Ovary (tissue), 9 donors: ENCODE data around the gene LRRC4C. TPM values are rescaled to one million over a fixed set of nuclear protein-coding genes. Genes with fewer than 3 reads are reported as not detected.

ENCODE experiments used
- DNase-seq, 5 donors: peaks; one replicate each; pipeline ENCODE4 v3.0.0-alpha.2; 2019 to 2020
- H3K27ac ChIP-seq, 2 donors: fragments of 200-600 bp; one replicate each; pipeline versions ENCODE4 v1.5.1 to v1.8.0; 2019 to 2022
- H3K27me3 ChIP-seq: fragments of 200-600 bp; one replicate; pipeline ENCODE4 v1.8.0; 2022
- H3K36me3 ChIP-seq: fragments of 200-600 bp; sonication (generic); one replicate; pipeline ENCODE4 v1.5.1; 2019
- H3K4me1 ChIP-seq: one replicate; pipeline ENCODE4 v1.8.1; 2013; ENCODE audit warnings: mild to moderate bottlenecking, moderate library complexity; ENCODE audit not compliant: insufficient read depth
- H3K4me3 ChIP-seq: fragments of 200-600 bp; sonication (generic); one replicate; pipeline ENCODE4 v1.5.1; 2017
- H3K9me3 ChIP-seq, 2 donors: fragments of 200-600 bp in 1 of 2; sonication (generic) in 1 of 2; one replicate each; pipeline versions ENCODE4 v1.5.1 to v1.8.1; 2013 to 2019; ENCODE audit warnings: mild to moderate bottlenecking in 1 of 2, moderate library complexity in 1 of 2
- CTCF ChIP-seq, 3 donors: fragments of 450-650 bp in 2 of 3; fragments of 200-600 bp in 1 of 3; IDR thresholded peaks; one replicate each; pipeline versions ENCODE4 v1.5.1 to v1.8.0; 2016 to 2022; ENCODE audit warnings: antibody characterized with exemption in 3 of 3, mild to moderate bottlenecking in 1 of 3
- EP300 ChIP-seq: sonication (generic); formaldehyde crosslinking; IDR thresholded peaks from one replicate; pipeline ENCODE4 v1.6.1; 2017; ENCODE audit warnings: antibody characterized with exemption
- POLR2A ChIP-seq: fragments of 450-650 bp; IDR thresholded peaks from one replicate; pipeline ENCODE4 v1.6.1; 2017; ENCODE audit warnings: antibody characterized with exemption, mild to moderate bottlenecking, moderate library complexity
- WGBS, 3 donors: extraction: QIAGEN DNeasy Blood & Tissue Kit in 1 of 3; methylation state at CpG; one replicate each; pipeline versions ENCODE4 v1.1.5 to v1.1.7; 2013 to 2017; 5-methylcytosine and 5-hydroxymethylcytosine counted together
- intact Hi-C, 4 donors: fragments of 100-400 bp; cut with DNase I; formaldehyde crosslinking; loops; one replicate each; pipeline versions ENCODE4 v1.11.0 to v1.15.1; 2022 to 2023
- polyA plus RNA-seq, 2 donors: library from polyadenylated mRNA; stranded (reverse); fragments of 200-250 nt in 1 of 2; fragments of 350-450 nt in 1 of 2; fragmentation: Illumina TruSeq in 1 of 2; extraction: RNeasy Lipid Tissue Mini Kit (QIAGEN cat#74804) in 1 of 2; gene quantifications; one replicate each; pipeline ENCODE4 v1.2.3, GENCODE V29; 2013 to 2014
- total RNA-seq, 7 donors: library from RNA; depleted of rRNA in 2 of 7; stranded (reverse); fragments of >200 nt in 2 of 7; fragmentation: NEBNext Ultra II Directional in 3 of 7; extraction: Animal tissue kit (Norgen Biotek cat#: 25700) in 3 of 7; gene quantifications; one replicate each; pipeline versions ENCODE4 v1.1.0 to v1.2.4, GENCODE V29; 2016 to 2023
- donor health status: DM: no; HTN: no; CAD: no; lungs with moderate emphysema.
- donor health status: DM: no; HTN: no; CAD: no.
- donor health status: Bipolar disorder and iron deficiency.
- donor health status: DM: yes; HTN: yes; CAD: no.
- donor health status: DM: no; HTN: no; CAD: no.
- donor health status: DM: yes; HTN: yes; CAD: no.

LRRC4C gene
- total and polyA plus RNA-seq, 9 donors = 0.15 to 12.5 (median 0.78) TPM

GRCh38 chr11:41235668-41236067 lies 223.8 kb downstream of the LRRC4C start:
- Histone ChIP-seq H3K4me3 (no peak overlapping the region), H3K27me3 (no peaks in the 10 kb centered on the region), H3K36me3 (no peaks in the 10 kb centered on the region), H3K27ac (no peak overlapping the region), H3K9me3 (no peaks in the 10 kb centered on the region), H3K4me1 (no peaks in the 10 kb centered on the region)
- TF ChIP-seq POLR2A (no peak), EP300 (no peak), CTCF (IDR thresholded peaks at IDR 0.05) (no peak)
- intact Hi-C loops = no loop called here
- 84 to 89% (median 87%) methylated on average over 1 of the region's 1 CpG for WGBS, 3 donors
- no peak for DNase-seq

GRCh38 chr11:41225856-41226633 lies 233.4 kb downstream of the LRRC4C start:
- no peaks in the 10 kb centered on the region for H3K27me3 ChIP-seq
- intact Hi-C loops = no loop called here
- H3K4me1 ChIP-seq = no peaks in the 10 kb centered on the region
- H3K4me3 ChIP-seq = no peak overlapping the region
- DNase-seq = no peak
- H3K27ac ChIP-seq = no peak overlapping the region
- TF ChIP-seq CTCF (IDR thresholded peaks at IDR 0.05) = no peak
- no peak for TF ChIP-seq POLR2A
- TF ChIP-seq EP300 = no peak
- 21 to 40% (median 23%) methylated on average over 3 of the region's 3 CpGs for WGBS, 3 donors
- no peaks in the 10 kb centered on the region for H3K9me3 ChIP-seq
- H3K36me3 ChIP-seq = no peaks in the 10 kb centered on the region

DNA sequence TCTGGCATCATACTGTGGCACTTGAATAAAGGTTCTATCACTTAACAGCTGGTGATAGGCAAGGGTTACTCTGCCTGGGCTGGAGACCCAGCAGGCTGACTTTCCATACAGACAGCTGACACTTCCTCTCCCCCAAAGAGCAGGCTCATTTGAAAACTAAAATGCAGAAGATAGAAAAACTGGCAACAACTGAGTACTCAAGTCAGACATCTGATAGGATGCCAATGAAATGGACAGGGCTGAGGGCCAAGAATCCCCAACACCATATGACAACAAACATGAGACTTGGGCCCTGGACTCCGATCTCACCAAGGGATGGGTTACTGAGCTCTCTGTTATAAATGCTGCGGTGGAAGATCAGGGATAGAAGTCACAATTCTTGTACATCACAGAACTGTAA lies 237.2 kb downstream of the LRRC4C start:
- no peak overlapping the region for H3K27ac ChIP-seq
- H3K36me3 ChIP-seq = no peaks in the 10 kb centered on the region
- DNase-seq = no peak
- intact Hi-C loops = no loop called here
- no peak overlapping the region for H3K4me3 ChIP-seq
- H3K27me3 ChIP-seq = no peaks in the 10 kb centered on the region
- H3K9me3 ChIP-seq = no peaks in the 10 kb centered on the region
- no peak for TF ChIP-seq EP300
- no peak for TF ChIP-seq POLR2A
- TF ChIP-seq CTCF (IDR thresholded peaks at IDR 0.05) = no peak
- WGBS, 3 donors = 66 to 75% (median 67%) methylated on average over 2 of the region's 2 CpGs
- no peaks in the 10 kb centered on the region for H3K4me1 ChIP-seq

DNA sequence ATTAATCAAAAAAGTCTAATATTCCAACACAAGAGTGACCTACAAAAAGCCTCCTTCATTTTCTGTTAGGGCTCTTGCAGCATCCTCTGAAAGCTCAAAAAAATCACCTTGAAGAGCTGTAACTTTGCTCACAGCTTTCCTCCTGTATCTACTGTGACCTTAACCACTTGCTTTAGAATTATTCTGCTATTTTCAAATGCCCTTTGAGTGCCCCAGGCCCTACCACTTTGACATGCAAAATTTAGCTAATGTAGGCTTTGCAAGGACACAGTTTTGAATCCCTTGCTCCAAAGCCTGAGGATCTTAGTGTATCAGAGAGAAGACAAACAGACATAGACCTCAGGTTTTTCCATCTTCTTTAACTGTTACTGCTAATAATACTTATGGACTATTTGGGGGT lies 253.1 kb downstream of the LRRC4C start:
- intact Hi-C loops = no loop called here
- Histone ChIP-seq H3K27me3 (no peaks in the 10 kb centered on the region), H3K27ac (no peak overlapping the region), H3K9me3 (no peaks in the 10 kb centered on the region), H3K4me3 (no peak overlapping the region), H3K4me1 (no peaks in the 10 kb centered on the region), H3K36me3 (no peaks in the 10 kb centered on the region)
- TF ChIP-seq POLR2A = no peak
- no peak for TF ChIP-seq EP300
- no peak for DNase-seq

- no peak for DNase-seq
Measured at GRCh38 chr11:41201156-41201555, 258.3 kb downstream of the LRRC4C start.

More at GRCh38 chr11:41201156-41201555, 258.3 kb downstream of the LRRC4C start:
- H3K27me3 ChIP-seq = no peaks in the 10 kb centered on the region
- H3K4me3 ChIP-seq = no peak overlapping the region
- H3K27ac ChIP-seq = no peak overlapping the region
- TF ChIP-seq EP300 (no peak), CTCF (IDR thresholded peaks at IDR 0.05) (no peak), POLR2A (no peak)
- H3K36me3 ChIP-seq = no peaks in the 10 kb centered on the region
- intact Hi-C loops = no loop called here
- WGBS, 3 donors = 1 to 5% (median 1%) methylated on average over 5 of the region's 5 CpGs
- no peaks in the 10 kb centered on the region for H3K4me1 ChIP-seq
- no peaks in the 10 kb centered on the region for H3K9me3 ChIP-seq
